ENCODE data around the gene CDK10.

- TF ChIP-seq CEBPB (IDR thresholded peaks at IDR 0.05) (no peak), TAF1 (IDR thresholded peaks at IDR 0.05; ENCODE audit: low read depth) (no peak), EP300 (IDR thresholded peaks at IDR 0.05; ENCODE audit: borderline replicate concordance) (no peak), MAX (IDR thresholded peaks at IDR 0.05) (no peak)
- TF ChIP-seq, protein P1, sequence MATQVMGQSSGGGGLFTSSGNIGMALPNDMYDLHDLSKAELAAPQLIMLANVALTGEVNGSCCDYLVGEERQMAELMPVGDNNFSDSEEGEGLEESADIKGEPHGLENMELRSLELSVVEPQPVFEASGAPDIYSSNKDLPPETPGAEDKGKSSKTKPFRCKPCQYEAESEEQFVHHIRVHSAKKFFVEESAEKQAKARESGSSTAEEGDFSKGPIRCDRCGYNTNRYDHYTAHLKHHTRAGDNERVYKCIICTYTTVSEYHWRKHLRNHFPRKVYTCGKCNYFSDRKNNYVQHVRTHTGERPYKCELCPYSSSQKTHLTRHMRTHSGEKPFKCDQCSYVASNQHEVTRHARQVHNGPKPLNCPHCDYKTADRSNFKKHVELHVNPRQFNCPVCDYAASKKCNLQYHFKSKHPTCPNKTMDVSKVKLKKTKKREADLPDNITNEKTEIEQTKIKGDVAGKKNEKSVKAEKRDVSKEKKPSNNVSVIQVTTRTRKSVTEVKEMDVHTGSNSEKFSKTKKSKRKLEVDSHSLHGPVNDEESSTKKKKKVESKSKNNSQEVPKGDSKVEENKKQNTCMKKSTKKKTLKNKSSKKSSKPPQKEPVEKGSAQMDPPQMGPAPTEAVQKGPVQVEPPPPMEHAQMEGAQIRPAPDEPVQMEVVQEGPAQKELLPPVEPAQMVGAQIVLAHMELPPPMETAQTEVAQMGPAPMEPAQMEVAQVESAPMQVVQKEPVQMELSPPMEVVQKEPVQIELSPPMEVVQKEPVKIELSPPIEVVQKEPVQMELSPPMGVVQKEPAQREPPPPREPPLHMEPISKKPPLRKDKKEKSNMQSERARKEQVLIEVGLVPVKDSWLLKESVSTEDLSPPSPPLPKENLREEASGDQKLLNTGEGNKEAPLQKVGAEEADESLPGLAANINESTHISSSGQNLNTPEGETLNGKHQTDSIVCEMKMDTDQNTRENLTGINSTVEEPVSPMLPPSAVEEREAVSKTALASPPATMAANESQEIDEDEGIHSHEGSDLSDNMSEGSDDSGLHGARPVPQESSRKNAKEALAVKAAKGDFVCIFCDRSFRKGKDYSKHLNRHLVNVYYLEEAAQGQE (IDR thresholded peaks at IDR 0.05; ENCODE audit: low read depth), result no peak
Observed at GRCh38 chr16:89738072-89738377, 51.5 kb downstream of the CDK10 start.

Measured in Ishikawa (cell line).